NOMO-1 treated with dmso at 0.1 percent for 144 hours (cell line): ENCODE measurements around the gene VAC14.

Experiments used
- DNase-seq: peaks from one replicate; lab custom pipeline; 2025; ENCODE audit not compliant: unreplicated experiment; lab: John Stamatoyannopoulos, UW

VAC14 gene

DNA sequence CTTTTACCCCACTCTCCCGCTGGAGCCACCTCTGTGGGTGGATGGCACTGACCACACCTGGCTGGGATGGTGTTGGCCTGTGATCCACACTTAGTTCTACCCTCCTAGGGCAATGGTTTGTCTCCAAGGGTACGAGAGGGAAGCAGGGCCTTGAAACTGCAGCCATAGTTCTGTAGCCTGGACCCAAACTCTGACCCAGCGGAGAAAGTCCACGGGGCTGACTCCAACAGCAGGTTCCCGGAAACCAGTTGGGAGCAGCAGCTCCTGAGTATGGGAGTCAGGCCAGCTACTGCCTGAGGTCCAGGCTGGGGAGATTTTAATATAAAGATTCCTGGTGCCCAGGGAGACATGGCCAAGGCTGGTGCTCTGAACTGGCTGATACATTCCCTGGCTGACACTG lies 91.5 kb downstream of the VAC14 start:
- no peak for DNase-seq

DNA sequence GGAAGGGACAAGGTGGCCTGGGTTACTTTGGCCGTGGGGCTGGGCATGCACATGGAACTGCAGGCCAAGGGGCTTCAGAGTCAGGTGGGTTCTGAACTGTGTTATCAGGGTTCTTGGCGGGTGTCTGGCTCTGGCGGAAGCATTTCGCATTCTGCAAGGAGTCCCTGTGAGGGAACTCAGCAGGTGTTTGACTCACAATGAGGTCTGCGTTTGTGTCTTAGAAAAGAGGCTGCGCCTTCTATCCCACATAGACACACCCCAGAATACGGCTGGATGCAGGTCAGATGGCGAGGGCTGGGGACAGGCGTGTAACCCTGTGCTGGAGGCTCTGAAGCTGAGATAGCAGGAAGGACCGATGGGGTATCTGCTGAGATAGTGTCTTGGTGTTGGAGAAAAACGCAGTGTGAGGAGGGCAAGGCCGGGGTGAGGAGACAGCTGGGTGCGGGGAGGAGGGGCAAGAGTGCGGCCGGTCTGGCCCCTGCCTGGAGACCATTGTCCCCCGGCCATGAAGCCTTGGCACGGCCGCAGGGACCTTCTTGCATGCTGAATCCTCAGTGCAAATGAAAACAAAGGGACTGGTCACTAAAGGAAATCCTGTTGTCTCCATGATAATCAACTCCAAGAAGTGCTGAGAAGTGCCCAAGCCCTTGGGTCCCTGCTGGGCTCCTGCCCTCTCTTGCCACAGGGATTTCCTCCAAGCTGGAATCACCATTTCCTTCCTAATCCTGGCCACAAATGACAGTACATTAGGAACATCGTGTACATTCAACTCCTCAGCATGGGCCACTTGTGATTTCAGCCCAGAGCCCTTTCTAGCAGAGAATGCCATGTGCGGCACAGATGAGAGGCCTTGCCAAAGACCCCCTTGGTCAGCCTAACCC lies 92.4 kb downstream of the VAC14 start:
- DNase-seq, result no peak

DNA sequence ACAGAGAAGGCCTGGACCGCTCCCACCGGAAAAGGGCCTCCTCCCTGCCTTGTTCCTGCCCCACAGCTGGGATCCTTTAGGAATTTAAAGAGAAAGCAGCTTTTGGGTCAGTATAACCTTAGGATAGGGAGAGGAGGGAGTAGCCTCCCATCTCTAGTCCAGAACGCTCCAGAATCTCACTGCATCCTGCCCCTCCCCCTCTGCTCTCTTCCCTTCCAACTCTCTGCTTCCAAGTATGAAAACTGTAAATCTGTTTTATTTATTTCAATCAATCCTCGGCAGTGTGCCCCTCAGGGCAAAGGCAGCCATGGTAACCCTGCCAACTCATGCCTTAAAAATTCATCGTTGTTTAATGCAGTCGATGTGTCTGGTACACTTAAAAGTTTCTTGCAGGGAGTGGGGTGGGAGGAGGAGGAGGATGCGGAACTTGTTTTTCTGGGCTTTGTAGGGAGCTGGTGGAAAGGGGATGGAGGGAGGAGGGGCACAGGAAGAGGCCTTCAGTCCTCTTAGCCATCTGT lies 94.0 kb downstream of the VAC14 start:
- DNase-seq, result no peak

DNA sequence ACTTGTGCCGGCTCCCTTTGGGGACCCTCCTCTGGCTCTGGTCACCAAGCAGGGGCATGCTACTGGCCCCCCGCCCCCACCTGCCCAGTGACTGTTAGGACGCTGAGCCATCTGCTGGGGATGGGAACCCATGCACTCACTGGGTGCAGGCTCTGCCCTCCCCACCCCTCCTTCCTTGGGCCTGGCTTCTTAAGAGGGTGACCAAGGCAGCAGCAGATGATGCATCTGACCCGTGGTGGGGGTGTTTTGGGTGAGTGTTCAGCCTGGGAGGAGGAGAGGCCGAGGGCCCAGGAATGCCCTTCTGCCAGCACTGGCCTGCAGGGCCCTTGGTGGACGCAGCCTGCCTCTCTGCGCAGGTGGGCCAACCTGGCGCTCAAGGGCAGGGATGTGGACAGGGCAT lies 95.9 kb downstream of the VAC14 start:
- no peak for DNase-seq

GRCh38 chr16:70704586-70704985 lies 96.4 kb downstream of the VAC14 start:
- no peak for DNase-seq

GRCh38 chr16:70703835-70704381 lies 97.0 kb downstream of the VAC14 start:
- DNase-seq, result no peak

DNA sequence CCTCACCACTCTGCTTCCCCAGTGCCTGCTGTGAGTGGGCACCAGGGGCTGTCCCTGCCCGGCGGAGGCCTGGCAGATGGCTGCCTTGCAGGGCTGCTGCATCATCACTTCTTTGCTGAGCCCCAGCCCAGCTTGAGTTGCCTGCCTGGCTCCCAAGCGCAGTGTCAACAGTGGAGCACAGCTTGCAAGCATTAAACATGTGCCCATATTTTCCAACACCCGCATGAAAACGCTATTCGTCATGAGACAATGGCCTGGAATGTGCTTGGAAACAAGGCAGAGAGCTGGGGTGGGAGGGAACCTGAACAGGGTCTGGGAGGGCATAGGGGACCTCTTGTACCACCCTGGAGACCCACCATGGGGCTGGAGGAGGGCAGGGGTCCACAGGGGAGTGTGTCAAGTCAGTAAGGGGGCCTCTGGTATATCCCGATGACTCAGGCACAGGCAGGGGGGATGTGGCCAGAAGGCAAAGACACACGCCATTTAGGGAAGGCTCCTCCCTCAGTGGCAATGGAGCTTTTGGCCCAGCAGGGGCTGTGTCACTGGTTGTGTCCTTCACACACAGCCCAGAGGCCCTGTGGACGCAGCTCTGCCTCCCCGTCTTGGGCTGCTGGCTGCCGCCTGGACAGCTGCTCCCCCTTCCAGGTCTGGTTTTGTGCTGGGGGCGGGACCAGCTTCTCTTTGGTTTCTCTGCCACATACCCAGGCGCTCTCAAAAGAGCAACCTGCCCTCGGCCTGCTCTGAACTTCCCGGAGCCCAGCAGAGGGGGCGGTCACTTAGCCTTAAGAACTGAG lies 97.7 kb downstream of the VAC14 start:
- no peak for DNase-seq

DNA sequence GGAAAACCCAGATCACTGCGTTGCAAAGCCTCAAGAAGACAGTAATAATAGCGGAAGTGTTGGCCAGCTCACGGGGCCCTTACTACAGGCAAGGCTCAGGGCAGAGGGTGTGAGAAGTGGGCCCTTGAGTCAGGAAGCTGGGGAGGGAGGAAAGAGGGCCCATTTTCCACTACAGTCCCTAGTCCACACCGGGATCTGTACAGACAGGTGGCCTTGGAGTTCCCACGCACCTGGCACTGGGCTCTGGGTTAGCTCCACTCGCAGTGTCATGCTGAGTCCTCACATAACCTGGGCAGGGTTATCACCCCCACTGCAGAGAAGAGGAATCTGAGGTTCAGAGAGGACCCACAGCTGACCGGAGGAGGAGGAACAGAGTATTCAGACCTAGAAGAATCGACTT lies 98.3 kb downstream of the VAC14 start:
- DNase-seq, result no peak

DNA sequence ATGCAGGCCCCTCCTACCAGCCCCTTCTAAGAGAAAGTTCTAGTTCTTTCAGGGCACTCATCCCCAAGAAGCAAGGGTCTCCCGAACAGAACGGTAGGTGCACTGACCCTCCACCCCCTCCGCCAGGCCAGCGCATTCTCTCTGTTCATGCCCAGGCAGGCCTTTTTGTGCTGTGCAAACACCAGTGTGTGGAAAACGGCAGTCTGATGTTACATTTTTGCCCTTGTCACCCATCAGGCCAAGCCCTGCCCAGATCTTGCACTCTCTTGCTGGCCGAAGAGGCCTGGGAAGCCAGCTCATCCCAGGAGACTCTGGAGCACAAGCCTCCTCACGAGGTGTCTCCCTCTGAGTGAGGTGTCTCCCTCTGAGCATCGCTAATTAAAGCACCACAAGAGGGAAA lies 99.0 kb downstream of the VAC14 start:
- DNase-seq, result no peak

DNA sequence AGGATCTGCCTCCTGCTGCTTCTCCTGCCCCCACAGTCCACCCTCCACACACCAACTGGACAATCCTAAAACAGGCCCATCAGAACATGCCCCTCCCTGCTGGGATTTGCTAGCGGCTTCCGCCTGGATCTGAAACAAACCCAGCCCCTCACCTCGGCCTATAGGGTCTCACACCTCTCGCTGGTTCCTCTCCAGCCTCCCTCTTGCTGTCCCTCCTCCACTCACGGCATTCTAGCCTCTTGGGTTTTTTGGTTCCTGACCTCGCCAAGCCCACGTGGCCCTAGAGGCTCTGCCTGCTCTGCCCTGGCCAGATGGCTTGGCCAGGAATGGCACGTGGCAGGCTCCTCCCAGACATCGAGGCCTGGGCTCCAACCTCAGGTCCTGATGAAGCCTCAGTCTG lies 99.4 kb downstream of the VAC14 start:
- DNase-seq, result no peak

DNA sequence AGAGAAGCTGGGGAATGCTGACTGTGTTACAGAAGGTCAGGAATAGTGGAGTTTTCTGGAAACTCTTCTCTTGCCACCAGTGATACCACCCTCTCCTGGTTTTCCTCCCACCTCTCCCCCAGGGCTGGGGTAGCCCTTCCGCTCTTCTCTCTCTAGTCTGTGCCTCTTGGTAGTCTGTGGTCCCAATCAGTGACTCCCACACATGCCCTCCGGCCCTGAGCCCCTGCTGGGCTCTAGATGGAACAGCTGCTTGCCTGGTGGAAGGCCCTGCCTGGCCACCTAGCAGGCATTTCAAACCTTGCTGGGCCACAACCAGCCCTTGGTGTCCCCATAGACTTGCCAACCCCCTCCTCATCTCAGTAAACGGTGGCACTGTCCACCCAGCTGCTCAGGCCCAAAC lies 99.9 kb downstream of the VAC14 start:
- no peak for DNase-seq

- no peak for DNase-seq
These were observed 100.6 kb downstream of the VAC14 start for GRCh38 chr16:70700101-70701020.

DNA sequence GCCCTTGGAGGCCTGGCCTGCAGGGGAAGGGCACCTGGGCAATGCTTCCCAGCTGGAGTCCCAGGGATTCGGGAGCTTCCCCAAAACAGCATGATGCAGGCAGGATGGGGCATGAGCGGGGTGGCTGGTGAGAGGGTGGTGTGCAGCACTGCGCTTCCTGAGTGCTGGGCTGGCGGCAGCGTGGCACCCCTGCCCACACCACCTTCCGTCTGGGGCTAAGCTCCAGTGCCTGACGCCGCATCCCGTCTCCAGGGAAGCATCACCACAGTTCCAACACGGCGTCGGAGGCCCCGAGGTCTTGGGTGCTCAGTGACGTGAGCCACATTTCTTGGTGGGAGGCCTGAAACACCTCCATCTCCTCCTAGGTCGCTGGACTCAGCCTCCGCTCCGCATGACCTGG lies 101.3 kb downstream of the VAC14 start:
- no peak for DNase-seq

- DNase-seq, result no peak
These were observed 102.1 kb downstream of the VAC14 start for GRCh38 chr16:70698901-70699300.

- no peak for DNase-seq
These were observed 103.3 kb downstream of the VAC14 start for GRCh38 chr16:70697594-70698170.

DNA sequence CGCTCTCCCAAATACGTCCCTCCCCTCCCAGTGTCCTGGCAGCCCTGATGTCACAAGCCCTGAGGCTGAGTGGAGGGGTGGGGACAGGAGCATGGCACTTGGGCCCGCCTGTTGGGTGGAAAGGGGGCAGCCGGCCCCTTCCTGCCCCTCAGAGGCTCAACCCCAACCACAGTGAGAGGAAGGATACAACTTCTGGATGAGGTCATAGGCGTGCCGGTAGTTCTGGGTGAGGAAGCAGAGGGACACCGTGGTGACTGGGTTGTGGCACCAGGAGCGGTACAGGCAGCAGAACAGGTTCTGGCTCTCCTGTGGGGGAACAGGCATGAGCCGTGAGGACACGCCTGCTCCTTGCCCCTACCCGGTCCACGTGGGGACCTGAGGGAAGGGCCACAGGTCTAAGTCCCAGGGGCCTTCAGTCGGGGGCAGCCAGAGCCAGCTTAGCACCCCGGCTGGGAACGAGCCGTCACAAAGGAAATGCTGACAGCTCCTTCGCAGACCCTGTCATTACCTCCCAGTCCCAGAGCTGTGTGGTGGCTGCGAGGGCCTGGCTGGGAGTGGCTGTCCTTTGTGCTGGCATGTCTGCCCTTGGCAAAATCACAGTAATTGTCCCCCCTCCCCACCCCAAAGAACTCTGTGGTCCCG lies 103.9 kb downstream of the VAC14 start:
- no peak for DNase-seq

DNA sequence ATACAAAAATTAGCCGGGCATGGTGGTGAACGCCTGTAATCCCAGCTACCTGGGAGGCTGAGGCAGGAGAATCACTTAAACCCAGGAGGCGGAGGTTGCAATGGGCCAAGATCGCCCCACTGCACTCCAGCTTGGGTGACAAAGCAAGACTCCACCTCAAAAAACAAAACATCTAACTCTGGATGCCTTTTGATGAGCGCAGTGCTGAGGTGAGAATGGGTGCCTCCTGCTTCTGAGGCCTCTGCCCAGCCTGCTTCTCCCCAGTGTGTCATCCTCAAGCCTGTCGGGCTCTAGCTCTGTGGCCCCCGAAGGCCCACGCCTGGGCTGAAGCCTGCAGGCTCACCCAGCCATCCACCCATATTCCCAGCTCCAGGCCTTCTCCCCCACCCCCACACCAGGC lies 104.6 kb downstream of the VAC14 start:
- no peak for DNase-seq

DNA sequence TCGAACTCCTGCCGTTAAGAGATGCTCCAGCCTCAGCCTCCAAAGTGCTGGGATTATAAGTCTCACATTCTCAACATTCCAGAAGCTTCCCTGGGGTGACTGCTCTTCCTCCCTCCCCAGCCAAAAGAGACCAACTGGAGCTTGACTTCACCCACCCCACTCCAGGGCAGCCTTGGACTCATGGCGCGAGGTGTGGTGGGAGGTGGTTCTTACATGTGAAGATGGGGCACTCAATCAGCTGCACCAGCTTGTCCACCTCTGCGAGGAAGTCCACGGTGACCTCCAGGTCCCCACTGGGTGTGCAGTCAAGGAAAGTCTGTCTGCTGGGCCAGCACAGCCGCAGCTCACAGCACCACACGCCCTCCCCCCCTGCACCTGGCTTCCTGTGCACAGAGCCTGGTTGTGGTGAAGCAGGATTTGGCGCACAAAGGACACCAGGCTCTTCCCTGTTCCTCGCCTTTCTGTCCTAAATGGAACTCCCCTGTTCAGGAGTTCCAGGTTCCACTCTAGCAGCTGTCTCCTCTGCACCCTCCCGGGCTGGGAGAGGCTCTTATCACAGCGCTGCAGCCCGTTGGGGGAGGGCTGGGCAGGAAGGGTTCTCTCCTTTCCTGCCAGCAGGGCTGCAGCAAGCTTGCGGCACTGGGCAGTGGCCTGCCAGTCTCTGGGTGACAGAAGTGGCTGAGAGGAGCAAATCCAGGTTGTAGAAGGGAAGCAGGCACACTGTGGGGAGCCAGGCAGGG lies 105.5 kb downstream of the VAC14 start:
- DNase-seq, result no peak

GRCh38 chr16:70694868-70695218 lies 106.1 kb downstream of the VAC14 start:
- DNase-seq, result no peak
